Thyroid gland (tissue), 4 donors: ENCODE results near the gene HOXC11.

Experiments
- CTCF ChIP-seq, 6 experiments: fragments of 200-600 bp in 3 of 6; fragments of 450-650 bp in 3 of 6; sonication (generic) in 3 of 6; IDR thresholded peaks; one replicate each; pipeline ENCODE4 v1.5.1; 2016 to 2019; ENCODE audit warnings: antibody characterized with exemption in 6 of 6, mild to moderate bottlenecking in 2 of 6, inconsistent platforms in 1 of 6, moderate library complexity in 1 of 6
- POLR2A ChIP-seq, 2 donors: fragments of 450-650 bp; IDR thresholded peaks; one replicate each; pipeline ENCODE4 v1.6.1; 2017; ENCODE audit warnings: antibody characterized with exemption in 2 of 2, mild to moderate bottlenecking in 2 of 2, moderate library complexity in 1 of 2

GRCh38 chr12:53992377-53992889, 19.5 kb downstream of the HOXC11 start:
- no peak for TF ChIP-seq CTCF (IDR thresholded peaks at IDR 0.05)
- no peak for TF ChIP-seq POLR2A (IDR thresholded peaks at IDR 0.05)
